Upper lobe of left lung (tissue), 6 donors: ENCODE measurements around the gene DLG3. TPM values are rescaled to one million over a fixed set of nuclear protein-coding genes. Genes with fewer than 3 reads are reported as not detected.

Source experiments
- ATAC-seq, 2 donors: fragments of 200-7000 bp; cut with Tn5 transposase; one replicate each; pipeline ENCODE4 v1.9.1; 2022; ENCODE audit warnings: mild to moderate bottlenecking in 2 of 2, moderate library complexity in 2 of 2; ENCODE audit not compliant: low FRiP score in 2 of 2
- DNase-seq, 2 donors: peaks; one replicate each; pipeline ENCODE4 v3.0.0-alpha.2; 2019 to 2020
- H3K27ac ChIP-seq, 4 donors: fragments of 200-600 bp; sonication (generic); one replicate each; pipeline ENCODE4 v1.5.1; 2016 to 2019
- H3K27me3 ChIP-seq, 4 donors: fragments of 200-600 bp; sonication (generic); one replicate each; pipeline ENCODE4 v1.5.1; 2017 to 2019
- H3K36me3 ChIP-seq, 4 donors: fragments of 200-600 bp; sonication (generic); one replicate each; pipeline ENCODE4 v1.5.1; 2016 to 2019
- H3K4me1 ChIP-seq, 4 donors: fragments of 200-600 bp; sonication (generic); one replicate each; pipeline ENCODE4 v1.5.1; 2018 to 2019
- H3K4me3 ChIP-seq, 4 donors: fragments of 200-600 bp; sonication (generic); one replicate each; pipeline ENCODE4 v1.5.1; 2017 to 2019; ENCODE audit warnings: mild to moderate bottlenecking in 2 of 4, moderate library complexity in 1 of 4
- H3K9me3 ChIP-seq, 4 donors: fragments of 200-600 bp; sonication (generic); one replicate each; pipeline ENCODE4 v1.5.1; 2018 to 2019
- EP300 ChIP-seq, 4 donors: sonication (generic); formaldehyde crosslinking; IDR thresholded peaks; one replicate each; pipeline ENCODE4 v1.5.1; 2017; ENCODE audit warnings: antibody characterized with exemption in 4 of 4, control low read depth in 2 of 4
- POLR2A ChIP-seq, 4 donors: fragments of 450-650 bp; IDR thresholded peaks; one replicate each; pipeline ENCODE4 v1.5.1; 2016 to 2017; ENCODE audit warnings: antibody characterized with exemption in 4 of 4, mild to moderate bottlenecking in 2 of 4
- POLR2AphosphoS5 ChIP-seq, 2 donors: sonication (generic); formaldehyde crosslinking; IDR thresholded peaks; one replicate each; pipeline ENCODE4 v1.5.1; 2017; ENCODE audit warnings: antibody characterized with exemption in 2 of 2
- WGBS, 2 donors: methylation state at CpG; one replicate each; pipeline ENCODE4 v1.1.5; 2017 to 2018; 5-methylcytosine and 5-hydroxymethylcytosine counted together
- total RNA-seq, 6 donors: library from RNA; depleted of rRNA in 4 of 6; stranded (reverse); fragments of >200 nt in 4 of 6; gene quantifications; one replicate each; pipeline versions ENCODE4 v1.1.0 to v1.2.1, GENCODE V29; 2016 to 2021
- TF ChIP-seq, protein P1 (sequence below), 6 experiments: fragments of 450-650 bp in 4 of 6; fragments of 200-600 bp in 2 of 6; sonication (generic) in 2 of 6; IDR thresholded peaks; one replicate each; pipeline ENCODE4 v1.5.1; 2016 to 2019; ENCODE audit warnings: antibody characterized with exemption in 6 of 6
- donor health status: DM: no; HTN: no; CAD: no; lungs with moderate emphysema.
- donor health status: DM: no; HTN: yes; CAD: no; lungs with severe emphysema.

Gene DLG3
- total RNA-seq, 6 donors from 2014 or later = 11.2 to 29.9 (median 16.6) TPM

GRCh38 chrX:70433848-70434351, 10.7 kb upstream of the DLG3 start:
- TF ChIP-seq EP300 (IDR thresholded peaks at IDR 0.05) = no peak
- TF ChIP-seq, protein P1, sequence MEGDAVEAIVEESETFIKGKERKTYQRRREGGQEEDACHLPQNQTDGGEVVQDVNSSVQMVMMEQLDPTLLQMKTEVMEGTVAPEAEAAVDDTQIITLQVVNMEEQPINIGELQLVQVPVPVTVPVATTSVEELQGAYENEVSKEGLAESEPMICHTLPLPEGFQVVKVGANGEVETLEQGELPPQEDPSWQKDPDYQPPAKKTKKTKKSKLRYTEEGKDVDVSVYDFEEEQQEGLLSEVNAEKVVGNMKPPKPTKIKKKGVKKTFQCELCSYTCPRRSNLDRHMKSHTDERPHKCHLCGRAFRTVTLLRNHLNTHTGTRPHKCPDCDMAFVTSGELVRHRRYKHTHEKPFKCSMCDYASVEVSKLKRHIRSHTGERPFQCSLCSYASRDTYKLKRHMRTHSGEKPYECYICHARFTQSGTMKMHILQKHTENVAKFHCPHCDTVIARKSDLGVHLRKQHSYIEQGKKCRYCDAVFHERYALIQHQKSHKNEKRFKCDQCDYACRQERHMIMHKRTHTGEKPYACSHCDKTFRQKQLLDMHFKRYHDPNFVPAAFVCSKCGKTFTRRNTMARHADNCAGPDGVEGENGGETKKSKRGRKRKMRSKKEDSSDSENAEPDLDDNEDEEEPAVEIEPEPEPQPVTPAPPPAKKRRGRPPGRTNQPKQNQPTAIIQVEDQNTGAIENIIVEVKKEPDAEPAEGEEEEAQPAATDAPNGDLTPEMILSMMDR (IDR thresholded peaks at IDR 0.05) = peak; percentile 43 to 83 (median 73)
- Histone ChIP-seq H3K9me3 (no peaks in the 10 kb centered on the region), H3K4me1 (peaks cover 0 to 3% (median 0%) of the 10 kb centered on the region in 4 donors), H3K36me3 (no peaks in the 10 kb centered on the region), H3K27me3 (peaks cover 0 to 9% (median 0%) of the 10 kb centered on the region in 4 donors), H3K4me3 (peak overlapping the region; percentile 34 to 70 (median 62)), H3K27ac (peak overlapping the region; percentile 53 to 78 (median 64))
- ATAC-seq = peak; percentile 88 to 93
- 2 to 26% methylated on average over 7 to 22 of the region's 37 CpGs for WGBS, 2 donors
- DNase-seq = peak; percentile 72 to 90

GRCh38 chrX:70434352-70434866, 10.2 kb upstream of the DLG3 start:
- peaks cover 0 to 3% (median 0%) of the 10 kb centered on the region in 4 donors for H3K4me1 ChIP-seq
- ATAC-seq (peak; percentile 73 to 94), DNase-seq (peak; percentile 88 to 91)
- TF ChIP-seq EP300 (IDR thresholded peaks at IDR 0.05) (no peak), POLR2A (IDR thresholded peaks at IDR 0.05) (peak in 1 of 4 donors; percentile 27), POLR2AphosphoS5 (IDR thresholded peaks at IDR 0.05) (peak; percentile 25 to 61)
- peak overlapping the region; percentile 34 to 70 (median 62) for H3K4me3 ChIP-seq
- WGBS, 2 donors = 4 to 19% methylated on average over 4 to 32 of the region's 45 CpGs
- H3K36me3 ChIP-seq = no peaks in the 10 kb centered on the region
- peak overlapping the region; percentile 53 to 78 (median 64) for H3K27ac ChIP-seq
- H3K9me3 ChIP-seq = no peaks in the 10 kb centered on the region
- peaks cover 0 to 9% (median 0%) of the 10 kb centered on the region in 4 donors for H3K27me3 ChIP-seq

GRCh38 chrX:70434914-70435586, 9.6 kb upstream of the DLG3 start:
- peak overlapping the region in 2 of 4 donors; percentile 35 to 71 for H3K27ac ChIP-seq
- peaks cover 0 to 3% (median 0%) of the 10 kb centered on the region in 4 donors for H3K4me1 ChIP-seq
- DNase-seq = no peak
- no peak for ATAC-seq
- WGBS, 2 donors = 10 to 49% methylated on average over 7 to 17 of the region's 17 CpGs
- TF ChIP-seq, protein P1 (IDR thresholded peaks at IDR 0.05) = no peak
- TF ChIP-seq POLR2A (IDR thresholded peaks at IDR 0.05) = no peak
- TF ChIP-seq POLR2AphosphoS5 (IDR thresholded peaks at IDR 0.05) = no peak
- TF ChIP-seq EP300 (IDR thresholded peaks at IDR 0.05) = no peak
- H3K4me3 ChIP-seq = peak overlapping the region in 3 of 4 donors; percentile 60 to 70 (median 64)
- peaks cover 0 to 9% (median 0%) of the 10 kb centered on the region in 4 donors for H3K27me3 ChIP-seq
- no peaks in the 10 kb centered on the region for H3K9me3 ChIP-seq
- no peaks in the 10 kb centered on the region for H3K36me3 ChIP-seq

DNA sequence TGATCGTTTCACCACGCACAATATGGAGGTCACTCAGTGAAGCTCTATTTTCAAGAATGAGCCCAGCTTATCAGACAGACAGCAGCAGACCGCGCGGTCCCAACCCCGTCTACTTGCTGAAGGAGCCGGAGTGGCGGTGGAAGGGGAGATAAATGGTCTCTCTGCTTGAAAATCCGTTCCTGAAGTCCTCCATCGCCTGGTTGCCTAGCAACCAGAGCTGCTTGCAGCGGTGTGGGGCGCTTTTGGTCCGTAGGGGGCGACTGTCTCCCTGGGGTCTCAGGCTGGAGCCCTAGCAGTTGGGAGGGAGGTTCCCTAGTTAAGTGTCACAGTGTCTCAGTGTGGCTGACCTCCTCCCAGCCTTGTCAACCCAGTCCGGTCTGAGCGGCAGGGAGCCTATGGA, 8.3 kb upstream of the DLG3 start:
- Histone ChIP-seq H3K9me3 (no peaks in the 10 kb centered on the region), H3K36me3 (no peaks in the 10 kb centered on the region), H3K4me3 (no peak overlapping the region), H3K27ac (no peak overlapping the region), H3K27me3 (peaks cover 0 to 9% (median 0%) of the 10 kb centered on the region in 4 donors), H3K4me1 (peaks cover 0 to 3% (median 0%) of the 10 kb centered on the region in 4 donors)
- ATAC-seq (no peak), DNase-seq (no peak)
- TF ChIP-seq EP300 (IDR thresholded peaks at IDR 0.05) (no peak), POLR2AphosphoS5 (IDR thresholded peaks at IDR 0.05) (no peak), POLR2A (IDR thresholded peaks at IDR 0.05) (no peak)
- TF ChIP-seq, protein P1 (IDR thresholded peaks at IDR 0.05) = no peak
- 41 to 68% methylated on average over 4 to 16 of the region's 16 CpGs for WGBS, 2 donors

- DNase-seq = no peak
- ATAC-seq = no peak
- 39 to 42% methylated on average over 2 of the region's 2 CpGs for WGBS, 2 donors
- Histone ChIP-seq H3K4me1 (peaks cover 0 to 3% (median 0%) of the 10 kb centered on the region in 4 donors), H3K27me3 (peaks cover 0 to 9% (median 0%) of the 10 kb centered on the region in 4 donors), H3K27ac (no peak overlapping the region), H3K4me3 (no peak overlapping the region), H3K9me3 (no peaks in the 10 kb centered on the region), H3K36me3 (no peaks in the 10 kb centered on the region)
- TF ChIP-seq, protein P1 (IDR thresholded peaks at IDR 0.05) = no peak
- TF ChIP-seq POLR2A (IDR thresholded peaks at IDR 0.05) (no peak), POLR2AphosphoS5 (IDR thresholded peaks at IDR 0.05) (no peak), EP300 (IDR thresholded peaks at IDR 0.05) (no peak)
Observed at GRCh38 chrX:70437011-70437410, 7.6 kb upstream of the DLG3 start.
